ENCODE measurements around the gene TGM3. TPM values are rescaled to one million over a fixed set of nuclear protein-coding genes. Genes with fewer than 3 reads are reported as not detected.
"Not testable (repeated sequence)": the region's sequence is repeated elsewhere in the genome, so short reads cannot be mapped to it uniquely, and the experiment has no call there.

TGM3 gene
- not detected for total RNA-seq (ENCODE audit: insufficient read depth, low replicate concordance)

GRCh38 chr20:2295886-2296515, at the start of gene TGM3:
TSS of gene TGM3 (plus strand) at chr20:2296001. CDS start at chr20:2296064, 63 bp downstream.
- no peak for DNase-seq (ENCODE audit: low spot score)

GRCh38 chr20:2246069-2246491, 49.7 kb upstream of the TGM3 start:
- no peak for DNase-seq (ENCODE audit: low spot score)

GRCh38 chr20:2248837-2249236, 47.0 kb upstream of the TGM3 start:
- DNase-seq (ENCODE audit: low spot score) = no peak

GRCh38 chr20:2249935-2250334, 45.9 kb upstream of the TGM3 start:
- no peak for DNase-seq (ENCODE audit: low spot score)

GRCh38 chr20:2252419-2252997, 43.3 kb upstream of the TGM3 start:
- no peak for DNase-seq (ENCODE audit: low spot score)

- DNase-seq (ENCODE audit: low spot score) = no peak
These were observed 42.5 kb upstream of the TGM3 start for GRCh38 chr20:2253256-2253655.

GRCh38 chr20:2254333-2254732, 41.5 kb upstream of the TGM3 start:
- no peak for DNase-seq (ENCODE audit: low spot score)

GRCh38 chr20:2255926-2256531, 39.8 kb upstream of the TGM3 start:
- no peak for DNase-seq (ENCODE audit: low spot score)

GRCh38 chr20:2259731-2260130, 36.1 kb upstream of the TGM3 start:
- no peak for DNase-seq (ENCODE audit: low spot score)

GRCh38 chr20:2260250-2260649, 35.6 kb upstream of the TGM3 start:
- no peak for DNase-seq (ENCODE audit: low spot score)

GRCh38 chr20:2261046-2261485, 34.7 kb upstream of the TGM3 start:
- no peak for DNase-seq (ENCODE audit: low spot score)

GRCh38 chr20:2261629-2262028, 34.2 kb upstream of the TGM3 start:
- DNase-seq (ENCODE audit: low spot score) = no peak

GRCh38 chr20:2264118-2264517, 31.7 kb upstream of the TGM3 start:
- DNase-seq (ENCODE audit: low spot score) = no peak

GRCh38 chr20:2264621-2265374, 31.0 kb upstream of the TGM3 start:
- DNase-seq (ENCODE audit: low spot score) = not testable (repeated sequence)

GRCh38 chr20:2273634-2274302, 22.0 kb upstream of the TGM3 start:
- DNase-seq (ENCODE audit: low spot score) = no peak

GRCh38 chr20:2276015-2276414, 19.8 kb upstream of the TGM3 start:
- no peak for DNase-seq (ENCODE audit: low spot score)

- no peak for DNase-seq (ENCODE audit: low spot score)
These were observed 16.5 kb upstream of the TGM3 start for GRCh38 chr20:2279253-2279779.

GRCh38 chr20:2280082-2280481, 15.7 kb upstream of the TGM3 start:
- no peak for DNase-seq (ENCODE audit: low spot score)

GRCh38 chr20:2281563-2281962, 14.2 kb upstream of the TGM3 start:
- no peak for DNase-seq (ENCODE audit: low spot score)

- DNase-seq (ENCODE audit: low spot score) = no peak
These were observed 13.6 kb upstream of the TGM3 start for GRCh38 chr20:2282181-2282580.

GRCh38 chr20:2283706-2284423, 11.9 kb upstream of the TGM3 start:
- DNase-seq (ENCODE audit: low spot score) = no peak

Data from umbilical cord (tissue), 2 donors.